NK-92 (cell line): Measurements from ENCODE around the gene OR5AU1.

Source experiments
- DNase-seq: peaks from one replicate; lab custom pipeline; 2025; ENCODE audit not compliant: unreplicated experiment; lab: John Stamatoyannopoulos, UW

The OR5AU1 gene

GRCh38 chr14:21108791-21109190 is 47.1 kb downstream of the OR5AU1 start:
- DNase-seq, result no peak

- DNase-seq, result no peak
These were observed 48.5 kb downstream of the OR5AU1 start for GRCh38 chr14:21107283-21107800.

DNA sequence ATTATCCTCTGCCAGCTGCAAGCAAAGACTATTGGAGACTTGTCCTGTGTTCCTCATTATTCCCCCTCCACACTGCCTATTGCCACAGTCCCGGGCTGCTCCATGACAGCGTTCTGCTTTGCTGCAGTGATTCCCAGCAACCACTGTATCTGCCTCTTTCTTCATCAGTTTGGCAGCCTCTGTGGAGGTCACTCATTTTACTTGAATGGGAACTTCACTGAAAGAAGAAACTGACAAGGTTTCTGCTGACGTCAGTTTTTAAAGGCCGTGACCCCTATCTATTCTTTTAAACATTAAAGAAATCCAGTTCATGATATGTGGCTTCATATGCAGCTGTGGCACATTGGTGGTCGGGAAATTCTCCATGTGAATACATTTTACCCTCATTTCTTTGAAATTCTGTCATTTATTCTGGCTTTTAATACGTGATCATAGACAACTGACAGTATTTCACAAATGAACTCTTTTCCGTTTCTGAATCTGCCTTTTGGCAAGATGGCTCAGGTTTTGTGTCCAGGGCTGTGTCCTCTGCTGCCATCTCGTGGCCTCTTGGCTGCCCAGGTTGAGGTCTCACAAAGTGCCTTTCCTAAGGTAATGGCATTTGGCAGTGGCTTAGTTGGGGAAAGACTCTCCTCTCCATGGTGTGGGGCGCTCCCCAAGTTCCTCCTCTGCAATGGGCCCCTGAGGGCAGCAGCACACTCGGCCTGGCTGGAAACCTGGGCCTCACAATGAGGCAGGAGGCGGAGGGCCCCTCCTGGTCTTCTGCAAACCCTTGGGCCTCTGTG is 49.2 kb downstream of the OR5AU1 start:
- DNase-seq, result no peak

- no peak for DNase-seq
These were observed 49.7 kb downstream of the OR5AU1 start for GRCh38 chr14:21106176-21106497.

- DNase-seq, result no peak
These were observed 50.8 kb downstream of the OR5AU1 start for GRCh38 chr14:21105095-21105494.
